22Rv1 (cell line): ENCODE results near the gene ARHGEF5.
A peak's percentile ranks its signal among the peaks of the same experiment; 100 is the strongest.

Experiments used
- H3K27ac ChIP-seq: fragments of 450-650 bp; 2 replicates; pipeline ENCODE4 v1.5.1; 2017
- CTCF ChIP-seq: fragments of 450-650 bp; IDR thresholded peaks from 2 replicates; pipeline ENCODE4 v1.5.1; 2017; ENCODE audit warnings: mild to moderate bottlenecking
- ZFX ChIP-seq: fragments of 450-650 bp; IDR thresholded peaks from 2 replicates; pipeline ENCODE4 v1.6.1; 2017; ENCODE audit warnings: antibody characterized with exemption, borderline replicate concordance

ARHGEF5 gene

GRCh38 chr7:144378651-144379050 is 23.4 kb downstream of the ARHGEF5 start:
- TF ChIP-seq ZFX (no peak), CTCF (no peak)
- no peak overlapping the region for H3K27ac ChIP-seq

- no peak for TF ChIP-seq ZFX
- TF ChIP-seq CTCF = no peak
- no peak overlapping the region for H3K27ac ChIP-seq
Observed at GRCh38 chr7:144379776-144380384, 24.7 kb downstream of the ARHGEF5 start.

- TF ChIP-seq CTCF = no peak
- no peak for TF ChIP-seq ZFX
- H3K27ac ChIP-seq = no peak overlapping the region
Observed at GRCh38 chr7:144384071-144384470, 28.9 kb downstream of the ARHGEF5 start.

DNA sequence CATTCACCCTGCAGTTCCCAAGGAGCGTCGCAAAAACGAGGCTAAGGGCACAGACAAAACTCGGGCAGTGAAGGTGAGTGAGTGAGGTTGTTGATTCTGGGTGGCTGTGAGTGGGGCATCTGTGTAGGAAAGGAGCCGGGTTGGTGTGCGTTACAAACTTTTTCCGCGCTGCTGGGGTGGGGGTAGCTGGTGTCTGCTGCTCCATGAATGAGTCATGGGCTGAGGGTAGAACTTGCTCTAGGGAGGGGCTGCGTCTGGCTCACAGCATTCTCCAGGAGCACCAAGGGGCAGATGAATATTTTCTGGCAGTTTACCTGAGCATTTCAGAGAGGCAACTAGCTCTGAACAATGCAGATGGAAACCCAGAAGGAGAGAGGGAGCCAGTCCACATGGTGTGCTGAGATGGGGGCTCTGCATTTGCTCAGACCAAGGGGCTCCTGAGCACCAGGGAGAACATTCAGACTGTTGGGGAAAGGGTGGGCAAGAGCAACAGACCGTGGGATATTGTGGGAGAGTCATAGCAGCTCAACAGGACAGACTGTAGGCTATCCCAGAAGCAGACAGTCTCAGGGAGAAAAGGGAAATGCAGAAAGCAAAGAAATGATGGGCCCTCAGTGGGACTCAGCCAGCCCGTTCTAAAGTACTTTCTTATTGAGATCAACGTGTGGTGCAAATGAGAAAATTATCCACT is 29.5 kb downstream of the ARHGEF5 start:
- TF ChIP-seq CTCF (no peak), ZFX (no peak)
- no peak overlapping the region for H3K27ac ChIP-seq

- no peak overlapping the region for H3K27ac ChIP-seq
- TF ChIP-seq ZFX = no peak
- TF ChIP-seq CTCF = no peak
Observed at GRCh38 chr7:144386741-144387140, 31.5 kb downstream of the ARHGEF5 start.

DNA sequence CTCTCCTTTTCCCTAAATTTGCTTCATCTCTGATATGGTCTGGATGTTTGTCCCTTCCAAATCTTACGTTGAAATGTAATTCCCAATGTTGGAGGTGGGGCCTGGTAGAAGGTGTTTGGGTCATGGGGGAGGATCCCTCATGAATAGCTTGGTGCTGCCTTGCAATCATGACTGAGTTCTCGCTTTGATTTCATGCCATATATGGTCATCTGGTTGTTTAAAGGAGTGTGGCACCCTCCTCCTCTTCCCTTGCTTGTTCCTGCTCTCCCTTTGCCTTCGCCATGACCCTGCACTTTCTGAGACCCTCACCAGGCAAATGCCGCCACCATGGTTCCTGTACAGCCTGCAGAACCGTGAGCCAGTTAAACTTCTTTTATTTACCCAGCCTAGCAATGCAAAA is 33.7 kb downstream of the ARHGEF5 start:
- H3K27ac ChIP-seq = no peak overlapping the region
- TF ChIP-seq ZFX = no peak

DNA sequence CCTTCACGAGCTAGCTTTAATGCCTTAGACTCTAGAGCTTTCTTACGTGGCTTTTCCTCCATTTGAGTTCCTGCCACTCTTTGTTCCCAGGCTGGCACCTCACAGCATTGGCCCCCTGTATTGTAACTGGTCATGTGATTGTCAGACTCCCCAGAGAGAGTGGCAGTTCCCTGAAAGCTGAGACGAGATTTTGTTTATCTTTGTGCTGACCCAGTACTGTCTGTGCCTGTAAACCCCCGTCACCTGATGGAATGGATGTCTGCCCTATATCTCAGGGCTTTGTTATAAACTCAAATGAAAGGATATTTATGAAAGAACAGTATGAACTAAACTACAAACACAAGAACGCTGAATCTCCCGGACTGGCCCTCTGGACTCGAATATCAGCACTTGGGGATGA is 35.3 kb downstream of the ARHGEF5 start:
- TF ChIP-seq CTCF (no peak), ZFX (no peak)
- H3K27ac ChIP-seq = peak overlapping the region; percentile 14; the same call in 1 of the 2 replicates
